Erythroblast (primary cell): ENCODE data around the gene KIRREL3.

Experiments used
- GATA1 ChIP-seq: IDR thresholded peaks from 2 replicates; pipeline ENCODE4 v1.6.1; 2011; ENCODE audit warnings: low read depth, mild to moderate bottlenecking, control low read depth, low read length, moderate library complexity
- POLR2A ChIP-seq: IDR thresholded peaks from 2 replicates; pipeline ENCODE4 v1.6.1; 2011; ENCODE audit warnings: mild to moderate bottlenecking, low read length

DNA sequence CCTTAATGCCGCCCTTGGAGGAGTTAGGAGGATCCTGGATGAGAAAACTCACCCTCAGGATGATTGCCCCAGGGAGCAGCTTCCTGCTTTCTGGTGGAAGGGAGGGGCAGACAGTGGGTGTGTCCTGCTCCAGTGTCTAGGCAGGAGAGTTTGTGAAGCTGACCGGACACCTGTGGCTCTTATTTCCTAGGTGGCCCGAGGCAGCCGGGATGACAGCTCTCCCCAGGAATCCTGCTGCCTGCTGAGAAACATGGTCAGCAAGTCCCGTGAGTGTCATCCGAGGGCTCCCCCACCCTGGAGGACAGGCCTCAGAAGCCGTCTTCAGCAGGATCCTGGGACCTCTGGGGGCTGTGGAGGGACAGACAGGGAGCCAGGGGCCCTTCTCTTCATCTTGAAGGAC lies 594.7 kb downstream of the KIRREL3 start:
- TF ChIP-seq POLR2A (no peak), GATA1 (no peak)
